ENCODE data around the gene LGALS3BP. TPM values are rescaled to one million over a fixed set of nuclear protein-coding genes. Genes with fewer than 3 reads are reported as not detected.

The LGALS3BP gene
- total RNA-seq, 2 experiments from 2014 or later: 0.88 to 1.7 TPM

DNA sequence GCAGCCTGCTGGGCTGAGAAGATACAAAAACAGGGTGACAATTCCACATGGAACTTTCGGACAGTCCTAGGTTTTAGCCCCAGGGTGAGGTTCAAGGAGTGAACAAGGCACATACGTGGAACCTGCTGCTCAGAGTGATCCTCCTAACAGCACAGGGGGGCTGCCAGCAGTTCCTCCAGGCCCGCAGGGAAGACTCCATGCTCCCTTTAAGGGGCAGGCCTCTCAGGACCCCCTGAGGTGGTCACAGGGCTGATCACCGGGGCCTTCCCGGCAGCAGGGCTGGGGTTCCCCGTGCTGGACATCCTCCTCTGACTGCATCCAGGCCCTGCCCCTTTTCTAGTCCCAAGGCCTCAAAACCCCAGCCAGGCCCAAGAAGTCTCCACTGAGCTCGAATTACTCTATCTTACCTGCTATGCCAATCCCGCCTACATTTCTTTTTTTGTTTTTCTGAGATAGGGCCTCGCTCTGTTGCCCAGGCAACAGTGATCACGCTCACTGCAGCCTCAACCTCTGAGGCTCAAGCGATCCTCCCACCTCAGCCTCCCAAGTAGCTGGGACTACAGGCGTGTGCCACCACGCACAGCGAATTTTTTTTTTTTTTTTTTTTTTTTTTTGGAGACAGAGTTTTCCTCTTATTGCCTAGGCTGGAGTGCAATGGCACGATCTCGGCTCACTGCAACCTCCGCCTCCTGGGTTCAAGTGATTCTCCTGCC, 19.5 kb upstream of the LGALS3BP start:
- TF ChIP-seq EZH2phosphoT487 (IDR thresholded peaks at IDR 0.05; ENCODE audit: borderline replicate concordance, low read depth, low read length): no peak
- TF ChIP-seq, protein P1, sequence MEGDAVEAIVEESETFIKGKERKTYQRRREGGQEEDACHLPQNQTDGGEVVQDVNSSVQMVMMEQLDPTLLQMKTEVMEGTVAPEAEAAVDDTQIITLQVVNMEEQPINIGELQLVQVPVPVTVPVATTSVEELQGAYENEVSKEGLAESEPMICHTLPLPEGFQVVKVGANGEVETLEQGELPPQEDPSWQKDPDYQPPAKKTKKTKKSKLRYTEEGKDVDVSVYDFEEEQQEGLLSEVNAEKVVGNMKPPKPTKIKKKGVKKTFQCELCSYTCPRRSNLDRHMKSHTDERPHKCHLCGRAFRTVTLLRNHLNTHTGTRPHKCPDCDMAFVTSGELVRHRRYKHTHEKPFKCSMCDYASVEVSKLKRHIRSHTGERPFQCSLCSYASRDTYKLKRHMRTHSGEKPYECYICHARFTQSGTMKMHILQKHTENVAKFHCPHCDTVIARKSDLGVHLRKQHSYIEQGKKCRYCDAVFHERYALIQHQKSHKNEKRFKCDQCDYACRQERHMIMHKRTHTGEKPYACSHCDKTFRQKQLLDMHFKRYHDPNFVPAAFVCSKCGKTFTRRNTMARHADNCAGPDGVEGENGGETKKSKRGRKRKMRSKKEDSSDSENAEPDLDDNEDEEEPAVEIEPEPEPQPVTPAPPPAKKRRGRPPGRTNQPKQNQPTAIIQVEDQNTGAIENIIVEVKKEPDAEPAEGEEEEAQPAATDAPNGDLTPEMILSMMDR (conservative IDR thresholded peaks at IDR 0.05; ENCODE audit: low read length): no peak
- no peaks in the 10 kb centered on the region; the same call in 1 of the 2 replicates for H4K20me1 ChIP-seq (ENCODE audit: insufficient read depth, low read length)
- POLR2A ChIA-PET: no interaction called here
- H3K36me3 ChIP-seq (ENCODE audit: insufficient read depth, low read length): peaks cover 62% of the 10 kb centered on the region
- no peak overlapping the region for H3K4me3 ChIP-seq (ENCODE audit: low read depth, low read length, poor library complexity, severe bottlenecking)
- H3K4me2 ChIP-seq (ENCODE audit: low read length): no peak overlapping the region
- no peak overlapping the region for H3K27ac ChIP-seq (ENCODE audit: low read depth, low read length, poor library complexity, severe bottlenecking)
- no peak for DNase-seq (ENCODE audit: low spot score)
- H3K9me2 ChIP-seq (ENCODE audit: insufficient read depth, low read length): no peaks in the 10 kb centered on the region
- no peak overlapping the region for H2AFZ ChIP-seq (ENCODE audit: low read length)
- intact Hi-C loops (cut with micrococcal nuclease; ENCODE audit: unreplicated experiment): no loop called here
- H3K9me3 ChIP-seq (ENCODE audit: low read length): no peaks in the 10 kb centered on the region
- H3K4me1 ChIP-seq (ENCODE audit: insufficient read depth, low read length, poor library complexity, severe bottlenecking): no peaks in the 10 kb centered on the region
- CTCF ChIA-PET (ENCODE audit: unreplicated experiment): no interaction called here
- H3K79me2 ChIP-seq (ENCODE audit: insufficient read depth, low read depth, low read length): no peaks in the 10 kb centered on the region
- no TSS peak for BruUV-seq (replicated peaks)

DNA sequence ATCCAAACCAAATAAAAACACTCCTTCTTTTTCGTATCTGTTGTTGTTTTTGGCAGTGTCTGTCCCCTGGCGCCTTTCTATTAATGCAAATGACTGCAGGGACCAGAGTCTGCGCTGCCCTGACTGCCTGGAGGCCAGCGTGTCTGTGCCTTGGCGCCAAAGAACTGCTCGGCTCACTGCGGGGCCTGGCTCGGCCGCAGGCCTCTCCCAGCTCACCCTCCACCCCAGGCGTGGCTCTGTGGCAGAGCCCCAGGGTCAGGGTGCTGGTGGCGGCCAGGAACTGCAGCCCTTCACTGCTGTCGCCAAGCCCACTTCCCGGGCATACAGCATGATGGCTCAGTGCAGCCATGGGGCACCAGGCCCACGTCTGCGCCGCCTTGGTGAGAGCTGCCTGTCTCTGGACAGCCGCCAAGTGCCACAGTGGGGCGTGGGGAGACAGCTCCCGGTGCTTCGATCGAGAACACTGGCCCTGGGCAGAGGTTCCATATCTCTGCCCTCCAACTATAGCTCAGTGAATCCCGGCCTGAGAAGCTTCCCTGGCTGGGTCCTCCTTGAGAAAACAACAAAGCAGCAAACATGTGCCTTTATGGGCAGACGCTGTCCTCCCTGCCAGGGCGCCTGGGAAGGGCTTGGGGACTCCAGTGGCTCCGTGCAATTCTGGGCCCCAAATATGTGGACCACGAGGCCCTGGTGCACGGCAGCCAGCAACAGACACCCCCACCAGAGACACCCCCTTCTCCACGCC, 18.8 kb upstream of the LGALS3BP start:
- no peak overlapping the region for H2AFZ ChIP-seq (ENCODE audit: low read length)
- peaks cover 67% of the 10 kb centered on the region for H3K36me3 ChIP-seq (ENCODE audit: insufficient read depth, low read length)
- intact Hi-C loops (cut with micrococcal nuclease; ENCODE audit: unreplicated experiment): no loop called here
- POLR2A ChIA-PET: no interaction called here
- H3K9me3 ChIP-seq (ENCODE audit: low read length): no peaks in the 10 kb centered on the region
- no peak overlapping the region for H3K4me2 ChIP-seq (ENCODE audit: low read length)
- no peaks in the 10 kb centered on the region; the same call in 1 of the 2 replicates for H4K20me1 ChIP-seq (ENCODE audit: insufficient read depth, low read length)
- no peak for DNase-seq (ENCODE audit: low spot score)
- no peak overlapping the region for H3K27ac ChIP-seq (ENCODE audit: low read depth, low read length, poor library complexity, severe bottlenecking)
- TF ChIP-seq, protein P1 (conservative IDR thresholded peaks at IDR 0.05; ENCODE audit: low read length): no peak
- no peak for TF ChIP-seq EZH2phosphoT487 (IDR thresholded peaks at IDR 0.05; ENCODE audit: borderline replicate concordance, low read depth, low read length)
- H3K9me2 ChIP-seq (ENCODE audit: insufficient read depth, low read length): no peaks in the 10 kb centered on the region
- H3K4me1 ChIP-seq (ENCODE audit: insufficient read depth, low read length, poor library complexity, severe bottlenecking): no peaks in the 10 kb centered on the region
- no peaks in the 10 kb centered on the region for H3K79me2 ChIP-seq (ENCODE audit: insufficient read depth, low read depth, low read length)
- BruUV-seq (replicated peaks): no TSS peak
- CTCF ChIA-PET (ENCODE audit: unreplicated experiment): no interaction called here
- H3K4me3 ChIP-seq (ENCODE audit: low read depth, low read length, poor library complexity, severe bottlenecking): no peak overlapping the region

DNA sequence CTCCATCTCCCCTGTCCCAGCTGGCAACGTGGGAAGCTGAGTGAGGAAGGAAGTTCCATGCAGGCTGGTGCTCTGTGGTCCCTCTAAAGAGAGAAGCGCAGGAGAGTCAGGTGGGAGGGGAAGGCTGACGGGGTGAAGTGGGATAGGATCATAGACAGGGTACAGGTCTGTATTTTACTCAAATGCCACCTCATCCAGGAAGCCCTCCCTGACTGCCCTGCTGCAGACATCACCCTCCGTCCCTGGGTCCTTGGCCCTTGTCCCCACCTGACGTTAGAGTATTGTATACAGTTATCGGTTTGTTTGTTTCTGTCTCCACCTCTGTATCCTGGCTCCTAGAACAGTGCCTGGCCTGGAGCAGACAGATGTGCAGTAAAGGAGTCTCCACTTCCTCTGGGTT, 18.2 kb upstream of the LGALS3BP start:
- no peaks in the 10 kb centered on the region for H3K4me1 ChIP-seq (ENCODE audit: insufficient read depth, low read length, poor library complexity, severe bottlenecking)
- H3K36me3 ChIP-seq (ENCODE audit: insufficient read depth, low read length): peaks cover 72% of the 10 kb centered on the region
- DNase-seq (ENCODE audit: low spot score): no peak
- no peak overlapping the region for H3K27ac ChIP-seq (ENCODE audit: low read depth, low read length, poor library complexity, severe bottlenecking)
- no peak overlapping the region for H3K4me3 ChIP-seq (ENCODE audit: low read depth, low read length, poor library complexity, severe bottlenecking)
- ChIA-PET POLR2A (no interaction called here), CTCF (ENCODE audit: unreplicated experiment) (no interaction called here)
- H3K4me2 ChIP-seq (ENCODE audit: low read length): no peak overlapping the region
- H3K9me2 ChIP-seq (ENCODE audit: insufficient read depth, low read length): no peaks in the 10 kb centered on the region
- no peaks in the 10 kb centered on the region for H3K79me2 ChIP-seq (ENCODE audit: insufficient read depth, low read depth, low read length)
- no TSS peak for BruUV-seq (replicated peaks)
- no peak overlapping the region for H2AFZ ChIP-seq (ENCODE audit: low read length)
- intact Hi-C loops (cut with micrococcal nuclease; ENCODE audit: unreplicated experiment): no loop called here
- TF ChIP-seq EZH2phosphoT487 (IDR thresholded peaks at IDR 0.05; ENCODE audit: borderline replicate concordance, low read depth, low read length): no peak
- H3K9me3 ChIP-seq (ENCODE audit: low read length): no peaks in the 10 kb centered on the region
- H4K20me1 ChIP-seq (ENCODE audit: insufficient read depth, low read length): peaks cover 2% of the 10 kb centered on the region; the same call in 1 of the 2 replicates

Data from OCI-LY7 (cell line).